Cardiac muscle cell (in vitro differentiated cells and primary cell): ENCODE data around the gene PCDHA9. TPM values are rescaled to one million over a fixed set of nuclear protein-coding genes. Genes with fewer than 3 reads are reported as not detected.
"Not testable (repeated sequence)": the region's sequence is repeated elsewhere in the genome, so short reads cannot be mapped to it uniquely, and the experiment has no call there.

Source experiments
- DNase-seq, 2 donors: peaks; one replicate each; pipeline versions ENCODE4 v3.0.0 to v3.0.0-alpha.2; 2010 to 2017; ENCODE audit warnings: low read depth in 1 of 2, low spot score in 1 of 2
- H3K27ac ChIP-seq: fragments of 200-600 bp; sonication (generic); 2 replicates; pipeline ENCODE4 v1.5.1; 2016
- H3K27me3 ChIP-seq: fragments of 200-600 bp; sonication (generic); 2 replicates; pipeline ENCODE4 v1.6.0; 2016; ENCODE audit warnings: control low read depth
- H3K36me3 ChIP-seq: fragments of 200-600 bp; sonication (generic); 2 replicates; pipeline ENCODE4 v1.5.1; 2016; ENCODE audit warnings: control low read depth
- H3K4me1 ChIP-seq: fragments of 200-600 bp; sonication (generic); 2 replicates; pipeline ENCODE4 v1.8.1; 2017; ENCODE audit warnings: low read depth, mild to moderate bottlenecking, mixed run types
- H3K4me3 ChIP-seq: fragments of 200-600 bp; sonication (generic); 2 replicates; pipeline ENCODE4 v1.5.1; 2016; ENCODE audit warnings: mild to moderate bottlenecking
- H3K9me3 ChIP-seq: fragments of 200-600 bp; sonication (generic); 2 replicates; pipeline ENCODE4 v1.5.1; 2017; ENCODE audit warnings: low read depth, mild to moderate bottlenecking, control low read depth
- CTCF ChIP-seq: IDR thresholded peaks from 2 replicates; pipeline ENCODE4 v1.5.1; 2012; ENCODE audit warnings: low read depth, mild to moderate bottlenecking, low read length
- polyA plus RNA-seq: library from polyadenylated mRNA; unstranded; fragments of >200 nt; fragmentation: Nextera tagmentation; extraction: Ambion mirVana; gene quantifications from 2 replicates; pipeline ENCODE4 v1.2.1, GENCODE V29; 2016
- total RNA-seq: library from RNA; depleted of rRNA; stranded (reverse); fragments of >200 nt; gene quantifications from 2 replicates; pipeline ENCODE4 v1.2.3, GENCODE V29; 2016

Gene PCDHA9
- total and polyA plus RNA-seq, 2 experiments from 2014 or later, result 0.70 to 2.2 TPM

- Histone ChIP-seq H3K9me3 (no peaks in the 10 kb centered on the region), H3K27ac (no peak overlapping the region), H3K36me3 (no peaks in the 10 kb centered on the region), H3K4me1 (no peaks in the 10 kb centered on the region), H3K4me3 (no peak overlapping the region), H3K27me3 (no peaks in the 10 kb centered on the region)
- TF ChIP-seq CTCF, result no peak
- DNase-seq, result no peak
Observed at GRCh38 chr5:140870221-140871201, 22.3 kb downstream of the PCDHA9 start.

GRCh38 chr5:140875085-140876065 lies 27.2 kb downstream of the PCDHA9 start, which contains the start of gene PCDHA12:
TSS of gene PCDHA12 (plus strand) at chr5:140875308. CDS start at chr5:140875473, 165 bp downstream.
- peak within 1 kb of the TSS; percentile 53 for H3K27ac ChIP-seq
- no peaks in the 10 kb centered on the region for H3K9me3 ChIP-seq
- H3K36me3 ChIP-seq, result no peaks in the 10 kb centered on the region
- DNase-seq, result peak in 1 of 2 donors; percentile 66
- peak within 1 kb of the TSS; percentile 47 for H3K4me3 ChIP-seq
- H3K4me1 ChIP-seq, result no peaks in the 10 kb centered on the region
- no peaks in the 10 kb centered on the region for H3K27me3 ChIP-seq
- TF ChIP-seq CTCF, result no peak

- H3K36me3 ChIP-seq, DNase-seq, H3K27ac ChIP-seq: not testable (repeated sequence)
Observed at GRCh38 chr5:140876541-140877261, 28.5 kb downstream of the PCDHA9 start.

GRCh38 chr5:140877262-140877581 lies 29.0 kb downstream of the PCDHA9 start:
- Histone ChIP-seq H3K36me3 (no peaks in the 10 kb centered on the region), H3K27ac (no peak overlapping the region), H3K9me3 (no peaks in the 10 kb centered on the region), H3K4me3 (no peak overlapping the region), H3K27me3 (no peaks in the 10 kb centered on the region), H3K4me1 (no peaks in the 10 kb centered on the region)
- TF ChIP-seq CTCF, result no peak
- no peak for DNase-seq

More at GRCh38 chr5:140876541-140877261, 28.5 kb downstream of the PCDHA9 start:
- H3K27me3 ChIP-seq, H3K4me3 ChIP-seq, H3K4me1 ChIP-seq, H3K9me3 ChIP-seq: not testable (repeated sequence)

- no peak within 1 kb of the TSS for H3K27ac ChIP-seq
- no peak within 1 kb of the TSS for H3K4me3 ChIP-seq
- no peaks in the 10 kb centered on the region for H3K9me3 ChIP-seq
- H3K27me3 ChIP-seq, result no peaks in the 10 kb centered on the region
- no peak for TF ChIP-seq CTCF
- H3K36me3 ChIP-seq, result no peaks in the 10 kb centered on the region
- DNase-seq, result peak in 1 of 2 donors; percentile 5
- no peaks in the 10 kb centered on the region for H3K4me1 ChIP-seq
Observed at GRCh38 chr5:140881889-140882590, 33.9 kb downstream of the PCDHA9 start, which contains the start of gene PCDHA13. TSS of gene PCDHA13 (plus strand) at chr5:140882124. CDS start at chr5:140882269, 145 bp downstream.
